ENCODE measurements around the gene ATP5IF1.

Gene ATP5IF1

GRCh38 chr1:28235755-28236655 lies at the start of gene ATP5IF1:
Gene ATP5IF1 (plus strand): TSS chr1:28236124. CDS start chr1:28236184, 60 bp downstream.
- DNase-seq = peak; percentile 96 to 99

- DNase-seq = no peak
These were observed 45.5 kb upstream of the ATP5IF1 start for GRCh38 chr1:28190337-28190979.

GRCh38 chr1:28190996-28191645 lies 44.8 kb upstream of the ATP5IF1 start:
- no peak for DNase-seq

- no peak for DNase-seq
These were observed 42.2 kb upstream of the ATP5IF1 start for GRCh38 chr1:28193701-28194161.

- no peak for DNase-seq
These were observed 41.4 kb upstream of the ATP5IF1 start for GRCh38 chr1:28194326-28195035.

GRCh38 chr1:28195780-28196179 lies 40.1 kb upstream of the ATP5IF1 start:
- no peak for DNase-seq

GRCh38 chr1:28196330-28196729 lies 39.6 kb upstream of the ATP5IF1 start:
- DNase-seq = no peak

- DNase-seq = no peak
These were observed 38.1 kb upstream of the ATP5IF1 start for GRCh38 chr1:28197682-28198415.

GRCh38 chr1:28199328-28200233 lies 36.3 kb upstream of the ATP5IF1 start:
- DNase-seq = no peak

GRCh38 chr1:28200234-28200873 lies 35.6 kb upstream of the ATP5IF1 start:
- no peak for DNase-seq

GRCh38 chr1:28205243-28205642 lies 30.7 kb upstream of the ATP5IF1 start:
- DNase-seq = no peak

- peak; percentile 3 to 44 for DNase-seq
These were observed 27.0 kb upstream of the ATP5IF1 start for GRCh38 chr1:28208818-28209441.

GRCh38 chr1:28209700-28210099 lies 26.2 kb upstream of the ATP5IF1 start:
- DNase-seq = no peak

GRCh38 chr1:28213315-28213714 lies 22.6 kb upstream of the ATP5IF1 start:
- DNase-seq = no peak

GRCh38 chr1:28229089-28229488 lies 6.8 kb upstream of the ATP5IF1 start:
- no peak for DNase-seq

GRCh38 chr1:28229996-28230395 lies 5.9 kb upstream of the ATP5IF1 start:
- DNase-seq = no peak

GRCh38 chr1:28232558-28233263 lies 3.2 kb upstream of the ATP5IF1 start, which contains the start of gene DNAJC8:
Gene DNAJC8 (minus strand): TSS chr1:28233029. CDS start chr1:28232998, 31 bp downstream.
- DNase-seq = peak; percentile 90 to 93

- DNase-seq = no peak
These were observed 2.7 kb upstream of the ATP5IF1 start for GRCh38 chr1:28233264-28233606.

GRCh38 chr1:28236656-28237322 lies 865 bp downstream of the ATP5IF1 start:
- no peak for DNase-seq
